Endothelial cell of umbilical vein (primary cell): ENCODE data around the gene TUSC7. TPM values are rescaled to one million over a fixed set of nuclear protein-coding genes. Genes with fewer than 3 reads are reported as not detected.

Experiments used
- BruUV-seq: library from RNA; stranded (reverse); fragments of 400-500 nt; replicated peaks from 2 replicates; lab custom pipeline; 2021; lab: Mats Ljungman, UMichigan
- CTCF ChIA-PET: fragments of 300-600, 350-600 bp; sonication (Branson Sonifier 250); formaldehyde crosslinking; loops from one replicate; lab custom pipeline; 2021; ENCODE audit warnings: antibody characterized with exemption, inconsistent platforms; lab: Charles Lee
- POLR2A ChIA-PET: fragments of 300-600, 350-600 bp; sonication (Branson Sonifier 250); formaldehyde crosslinking; loops from one replicate; lab custom pipeline; 2021; ENCODE audit warnings: antibody characterized with exemption, inconsistent platforms; lab: Charles Lee
- DNase-seq: peaks from one replicate; pipeline ENCODE4 v3.0.0-alpha.2; 2011; ENCODE audit warnings: low read depth, low spot score
- FAIRE-seq: peaks from 2 replicates; lab custom pipeline; 2011; peaks lifted over from hg19 to GRCh38; lab: Jason Lieb, UNC
- H2AFZ ChIP-seq: 2 replicates; pipeline ENCODE4 v1.6.0; 2012; ENCODE audit warnings: low read depth, low read length, control low read depth, inconsistent platforms
- H3K27ac ChIP-seq: 2 replicates; pipeline ENCODE4 v1.5.1; 2011; ENCODE audit warnings: low read depth, mild to moderate bottlenecking, control low read depth, low read length, moderate library complexity; ENCODE audit not compliant: insufficient read depth
- H3K27me3 ChIP-seq, 2 experiments: 2 replicates each; pipeline versions ENCODE4 v1.6.0 to v1.6.1; 2011; ENCODE audit warnings: low read length in 2 of 2, mixed read lengths in 1 of 2; ENCODE audit not compliant: control insufficient read depth in 2 of 2, insufficient read depth in 2 of 2
- H3K36me3 ChIP-seq, 2 experiments: 2 replicates in 1 of 2; 3 replicates in 1 of 2; pipeline ENCODE4 v1.5.1; 2011; ENCODE audit warnings: low read length in 2 of 2, mild to moderate bottlenecking in 1 of 2, moderate library complexity in 1 of 2; ENCODE audit not compliant: control insufficient read depth in 2 of 2, insufficient read depth in 2 of 2; ENCODE audit errors: extremely low read depth in 1 of 2
- H3K4me1 ChIP-seq: 3 replicates; pipeline ENCODE4 v1.5.1; 2011; ENCODE audit warnings: mild to moderate bottlenecking, low read length; ENCODE audit not compliant: control insufficient read depth, insufficient read depth; ENCODE audit errors: extremely low read depth
- H3K4me2 ChIP-seq: 2 replicates; pipeline ENCODE4 v1.6.1; 2011; ENCODE audit warnings: low read length, control low read depth, mixed read lengths; ENCODE audit not compliant: insufficient read depth
- H3K4me3 ChIP-seq, 3 experiments: fragments of 200-600 bp in 1 of 3; sonication (generic), shearing (Covaris generic) in 1 of 3; replicated peaks in 1 of 3; 2 replicates each; pipeline ENCODE4 v1.5.1; 2011 to 2016; ENCODE audit warnings: control low read depth in 3 of 3, low read length in 3 of 3, mild to moderate bottlenecking in 2 of 3, inconsistent platforms in 1 of 3, low read depth in 1 of 3, moderate library complexity in 1 of 3; ENCODE audit not compliant: insufficient read depth in 1 of 3
- H3K79me2 ChIP-seq: 2 replicates; pipeline ENCODE4 v1.6.0; 2012; ENCODE audit warnings: low read length, inconsistent platforms; ENCODE audit not compliant: control insufficient read depth, insufficient read depth
- H3K9ac ChIP-seq: replicated peaks from 2 replicates; pipeline ENCODE3; 2011; ENCODE audit warnings: low read length, control low read depth; ENCODE audit not compliant: insufficient read depth; ENCODE audit errors: extremely low read depth
- H3K9me1 ChIP-seq: replicated peaks from 3 replicates; pipeline ENCODE4 v1.6.0; 2011; ENCODE audit warnings: mild to moderate bottlenecking, low read length; ENCODE audit not compliant: control insufficient read depth, insufficient read depth; ENCODE audit errors: extremely low read depth
- H3K9me3 ChIP-seq: replicated peaks from 2 replicates; pipeline ENCODE4 v1.5.1; 2012; ENCODE audit warnings: low read length, inconsistent platforms; ENCODE audit not compliant: control insufficient read depth, insufficient read depth
- H4K20me1 ChIP-seq: replicated peaks from 2 replicates; pipeline ENCODE3; 2011; ENCODE audit warnings: mild to moderate bottlenecking, low read length; ENCODE audit not compliant: control insufficient read depth, insufficient read depth; ENCODE audit errors: extremely low read depth
- CTCF ChIP-seq, 2 donors: IDR thresholded peaks; 1 replicate in 1 of 2; 2 replicates in 1 of 2; pipeline ENCODE4 v1.5.1; 2011; ENCODE audit warnings: low read length in 2 of 2, mild to moderate bottlenecking in 2 of 2, moderate library complexity in 2 of 2, control low read depth in 1 of 2, inconsistent platforms in 1 of 2, low read depth in 1 of 2; ENCODE audit not compliant: insufficient read depth in 1 of 2; ENCODE audit errors: extremely low read depth in 1 of 2
- EZH2 ChIP-seq: IDR thresholded peaks from 2 replicates; pipeline ENCODE4 v1.6.1; 2012; ENCODE audit warnings: borderline replicate concordance, low read depth, mild to moderate bottlenecking, moderate library complexity, low read length, inconsistent platforms; ENCODE audit not compliant: severe bottlenecking
- FOS ChIP-seq: IDR thresholded peaks from 2 replicates; pipeline ENCODE4 v1.6.1; 2011; ENCODE audit warnings: mild to moderate bottlenecking, low read length, moderate library complexity, borderline replicate concordance; ENCODE audit not compliant: insufficient read depth
- GATA2 ChIP-seq: IDR thresholded peaks from 2 replicates; pipeline ENCODE4 v1.7.0; 2011; ENCODE audit warnings: low read depth, mild to moderate bottlenecking, moderate library complexity, mixed read lengths, low read length; ENCODE audit not compliant: insufficient read length, insufficient read depth
- JUN ChIP-seq: IDR thresholded peaks from 2 replicates; pipeline ENCODE4 v1.6.1; 2011; ENCODE audit warnings: borderline replicate concordance, low read depth; ENCODE audit not compliant: insufficient read length, insufficient read depth
- MAX ChIP-seq: IDR thresholded peaks from 2 replicates; pipeline ENCODE4 v1.6.1; 2011; ENCODE audit not compliant: insufficient read depth, insufficient read length
- MYC ChIP-seq: IDR thresholded peaks from one replicate; pipeline ENCODE4 v1.6.1; 2011; ENCODE audit warnings: mild to moderate bottlenecking, low read depth, low read length
- POLR2A ChIP-seq: IDR thresholded peaks from 2 replicates; pipeline ENCODE4 v1.6.1; 2012; ENCODE audit warnings: low read depth, mild to moderate bottlenecking, control low read depth, low read length
- POLR2AphosphoS5 ChIP-seq: IDR thresholded peaks from 2 replicates; pipeline ENCODE4 v1.6.1; 2012; ENCODE audit warnings: low read depth, mild to moderate bottlenecking, control low read depth, low read length, moderate library complexity; ENCODE audit not compliant: insufficient read depth
- dilution Hi-C: fragments of 300-500 bp; cut with MboI; formaldehyde crosslinking; loops from one replicate; pipeline ENCODE4 v1.15.0; 2019; ENCODE audit warnings: low sequenced_read_pairs; ENCODE audit not compliant: extremely low pct_ligation_motif_present
- intact Hi-C: fragments of 100-400 bp; cut with micrococcal nuclease; formaldehyde crosslinking; loops from one replicate; pipeline ENCODE4 v1.10.0; 2022
- polyA plus RNA-seq, 4 experiments: library from polyadenylated mRNA; depleted of rRNA in 3 of 4; stranded (reverse) in 3 of 4; unstranded in 1 of 4; fragments of >200 nt; gene quantifications; 2 replicates each; pipeline versions ENCODE4 v1.2.1 to v1.2.3, GENCODE V29; 2011 to 2012; ENCODE audit warnings: missing spikeins in 1 of 4
- total RNA-seq: library from RNA; stranded (reverse); gene quantifications from 2 replicates; pipeline ENCODE4 v1.2.3, GENCODE V29; 2021

The TUSC7 gene
- total and polyA plus RNA-seq, 2 donors (not counting 3 experiments of a cell fraction or from before 2014, with no cell fraction given), result not detected

- DNase-seq (no peak), FAIRE-seq (no peak)
- no peaks in the 10 kb centered on the region for H4K20me1 ChIP-seq
- TF ChIP-seq MAX (no peak), FOS (no peak), GATA2 (no peak), CTCF (IDR thresholded peaks at IDR 0.05; ENCODE audit: extremely low read depth in 1 of 2, insufficient read depth in 1 of 2, low read depth in 1 of 2, low read length in 2 of 2) (no peak), POLR2AphosphoS5 (no peak), EZH2 (no peak), JUN (no peak), MYC (no peak), POLR2A (no peak)
- intact Hi-C loops, result no loop called here
- H3K36me3 ChIP-seq, result no peaks in the 10 kb centered on the region
- H3K9ac ChIP-seq, result no peak overlapping the region
- H3K79me2 ChIP-seq, result no peaks in the 10 kb centered on the region
- CTCF ChIA-PET, result no interaction called here
- no peak overlapping the region for H3K27ac ChIP-seq
- no peak overlapping the region for H3K4me3 ChIP-seq
- no peak overlapping the region for H2AFZ ChIP-seq
- POLR2A ChIA-PET, result no interaction called here
- no peaks in the 10 kb centered on the region for H3K27me3 ChIP-seq
- H3K4me1 ChIP-seq, result no peaks in the 10 kb centered on the region
- H3K9me1 ChIP-seq, result no peaks in the 10 kb centered on the region
- no peaks in the 10 kb centered on the region for H3K9me3 ChIP-seq
- dilution Hi-C loops, result no loop called here
- no TSS peak for BruUV-seq
- no peak overlapping the region for H3K4me2 ChIP-seq
These were observed 48.4 kb upstream of the TUSC7 start for GRCh38 chr3:116661196-116661595.
